ENCODE data around the gene FHOD3. TPM values are rescaled to one million over a fixed set of nuclear protein-coding genes. Genes with fewer than 3 reads are reported as not detected.

Gene FHOD3
- total and polyA plus RNA-seq, 2 of the 13 experiments (the other 11 are each of a cell fraction or from before 2014, with no cell fraction given) = 0.07 TPM; not detected in 1

- DNase-seq (ENCODE audit: low spot score) = no peak
- H3K4me1 ChIP-seq (ENCODE audit: insufficient read depth, low read length) = 0 out of 2 replicates have a peak, but pooled peaks cover 6% of the 10 kb centered on the region
- no peak overlapping the region for H2AFZ ChIP-seq (ENCODE audit: low read length)
- H3K27ac ChIP-seq (ENCODE audit: extremely low read length, insufficient read depth, low read length) = no peak overlapping the region
- H3K36me3 ChIP-seq (replicated peaks in 1 of 2; ENCODE audit: control insufficient read depth in 1 of 2, insufficient read depth in 2 of 2, low read length in 2 of 2) = no peaks in the 10 kb centered on the region
- no peak for ATAC-seq
- CTCF ChIA-PET (ENCODE audit: low intra/inter-chr PET ratio, low total read pairs) = interaction anchor here (2.1 kb wide), 1 partner anchor 71 kb away, joined by 35 read pairs; no protein-coding TSS in a partner anchor
- WGBS (ENCODE audit: low lambda C conversion rate) = 32% methylated on average over 10 of the region's 10 CpGs
- no peaks in the 10 kb centered on the region for H3K79me2 ChIP-seq (ENCODE audit: insufficient read depth, low read length)
- in situ Hi-C loops (cut with HindIII; ENCODE audit: extremely low pct_ligation_motif_present, low pct_unique_long_range_greater_than_20kb) = loop anchor here (5.0 kb wide), 1 partner anchor 71 kb away; no protein-coding TSS in a partner anchor
- no peaks in the 10 kb centered on the region for H3K27me3 ChIP-seq (ENCODE audit: control insufficient read depth in 1 of 2, insufficient read depth in 2 of 2, low read length in 2 of 2)
- no peaks in the 10 kb centered on the region for H4K20me1 ChIP-seq (ENCODE audit: insufficient read depth, low read length)
- no TSS peak for BruUV-seq (replicated peaks)
- H3K9me3 ChIP-seq (ENCODE audit: low read length) = no peaks in the 10 kb centered on the region
- POLR2A ChIA-PET = no interaction called here
- no peak overlapping the region for H3K9ac ChIP-seq (ENCODE audit: insufficient read depth, low read depth, low read length)
- no peak for FAIRE-seq
- intact Hi-C loops (cut with micrococcal nuclease; ENCODE audit: unreplicated experiment) = loop anchor here (5.0 kb wide), 1 partner anchor 661 kb away; no protein-coding TSS in a partner anchor
- no peak overlapping the region for H3K4me3 ChIP-seq (replicated peaks in 1 of 3; ENCODE audit: insufficient read depth in 1 of 3, low read depth in 2 of 3, low read length in 3 of 3)
- H3K4me2 ChIP-seq (ENCODE audit: low read depth, low read length) = no peak overlapping the region
- no peak for TF ChIP-seq ZNF446 (CRISPR knock-in tag; IDR thresholded peaks at IDR 0.05)
- TF ChIP-seq ZNF513 (CRISPR knock-in tag; conservative IDR thresholded peaks at IDR 0.05) = no peak
- no peak for TF ChIP-seq HNRNPLL (IDR thresholded peaks at IDR 0.05; ENCODE audit: low read depth, low read length, poor library complexity, severe bottlenecking)
- no peak for TF ChIP-seq SKI (IDR thresholded peaks at IDR 0.05; ENCODE audit: partially characterized antibody)
- TF ChIP-seq KIAA2018 (CRISPR knock-in tag; IDR thresholded peaks at IDR 0.05; ENCODE audit: borderline replicate concordance) = no peak
- no peak for TF ChIP-seq ARID3A (IDR thresholded peaks at IDR 0.05; ENCODE audit: low read depth, low read length)
- no peak for TF ChIP-seq FUBP1 (CRISPR knock-in tag; IDR thresholded peaks at IDR 0.05; ENCODE audit: borderline replicate concordance)
- TF ChIP-seq POLR2G (IDR thresholded peaks at IDR 0.05; ENCODE audit: low read depth, low read length) = no peak
Measured at GRCh38 chr18:36758623-36759022, 461.1 kb downstream of the FHOD3 start.

Measured in HepG2 (cell line).